AG10803 (cell line): ENCODE data around the gene INF2.

ENCODE experiments used
- DNase-seq: peaks from one replicate; pipeline ENCODE4 v3.0.0; 2010; ENCODE audit warnings: low read depth
- H3K4me3 ChIP-seq: 2 replicates; pipeline ENCODE4 v1.5.1; 2011; ENCODE audit warnings: mild to moderate bottlenecking, low read length, control low read depth
- TF ChIP-seq, protein P1 (sequence below): conservative IDR thresholded peaks from 2 replicates; pipeline ENCODE4 v1.5.1; 2011; ENCODE audit warnings: mild to moderate bottlenecking, low read length, control low read depth, inconsistent platforms

INF2 gene

DNA sequence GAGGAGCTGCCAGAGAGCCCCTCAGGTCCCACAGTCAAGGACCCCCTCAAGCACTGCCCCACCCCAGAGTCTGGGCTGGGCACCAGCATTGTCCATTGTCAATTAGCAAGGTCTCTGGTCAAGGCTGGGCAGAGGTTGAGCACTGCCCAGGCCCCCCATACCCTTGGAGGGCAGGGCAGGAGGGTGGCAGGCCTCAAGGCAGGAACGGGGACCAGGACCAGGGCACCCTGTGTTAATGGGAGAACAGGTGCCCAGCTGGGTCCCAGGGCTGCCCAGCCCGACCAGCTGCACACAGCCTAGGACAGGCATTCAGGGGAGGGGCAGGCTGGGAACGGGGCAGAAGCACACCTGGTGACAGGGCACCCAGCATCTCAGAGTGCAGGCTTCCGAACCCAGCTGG lies 82.0 kb downstream of the INF2 start:
- no peak overlapping the region for H3K4me3 ChIP-seq
- TF ChIP-seq, protein P1, sequence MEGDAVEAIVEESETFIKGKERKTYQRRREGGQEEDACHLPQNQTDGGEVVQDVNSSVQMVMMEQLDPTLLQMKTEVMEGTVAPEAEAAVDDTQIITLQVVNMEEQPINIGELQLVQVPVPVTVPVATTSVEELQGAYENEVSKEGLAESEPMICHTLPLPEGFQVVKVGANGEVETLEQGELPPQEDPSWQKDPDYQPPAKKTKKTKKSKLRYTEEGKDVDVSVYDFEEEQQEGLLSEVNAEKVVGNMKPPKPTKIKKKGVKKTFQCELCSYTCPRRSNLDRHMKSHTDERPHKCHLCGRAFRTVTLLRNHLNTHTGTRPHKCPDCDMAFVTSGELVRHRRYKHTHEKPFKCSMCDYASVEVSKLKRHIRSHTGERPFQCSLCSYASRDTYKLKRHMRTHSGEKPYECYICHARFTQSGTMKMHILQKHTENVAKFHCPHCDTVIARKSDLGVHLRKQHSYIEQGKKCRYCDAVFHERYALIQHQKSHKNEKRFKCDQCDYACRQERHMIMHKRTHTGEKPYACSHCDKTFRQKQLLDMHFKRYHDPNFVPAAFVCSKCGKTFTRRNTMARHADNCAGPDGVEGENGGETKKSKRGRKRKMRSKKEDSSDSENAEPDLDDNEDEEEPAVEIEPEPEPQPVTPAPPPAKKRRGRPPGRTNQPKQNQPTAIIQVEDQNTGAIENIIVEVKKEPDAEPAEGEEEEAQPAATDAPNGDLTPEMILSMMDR = no peak

More for the DNA sequence above, 82.0 kb downstream of the INF2 start:
- DNase-seq = no peak
